GM12878 (cell line): ENCODE measurements around the gene NTM. TPM values are rescaled to one million over a fixed set of nuclear protein-coding genes. Genes with fewer than 3 reads are reported as not detected.

ENCODE experiments used
- ATAC-seq: fragments of 200-7000 bp; cut with Tn5 transposase; 3 replicates; pipeline ENCODE4 v1.9.1; 2020; ENCODE audit warnings: mild to moderate bottlenecking, moderate library complexity
- BruUV-seq: library from RNA; stranded (reverse); fragments of 400-500 nt; replicated peaks from 2 replicates; lab custom pipeline; 2021; lab: Mats Ljungman, UMichigan
- CTCF ChIA-PET: fragments of 300-600 bp; sonication (Branson Sonifier 250); formaldehyde crosslinking; extraction: SDS; loops from one replicate; lab custom pipeline; 2021; ENCODE audit warnings: inconsistent platforms; lab: Yijun Ruan, JAX
- POLR2A ChIA-PET: fragments of 350-600 bp; formaldehyde crosslinking; extraction: SDS; loops from one replicate; lab custom pipeline; 2021; ENCODE audit warnings: inconsistent platforms; lab: Charles Lee
- RAD21 ChIA-PET: fragments of 300-600 bp; sonication (Branson Sonifier 250); formaldehyde crosslinking; loops from one replicate; lab custom pipeline; 2023; ENCODE audit warnings: antibody characterized with exemption; ENCODE audit not compliant: unreplicated experiment; lab: Charles Lee
- SMC1A ChIA-PET: fragments of 300-600 bp; sonication (Branson Sonifier 250); formaldehyde crosslinking; loops from one replicate; lab custom pipeline; 2023; ENCODE audit not compliant: unreplicated experiment, uncharacterized antibody; lab: Charles Lee
- DNase-seq: peaks from one replicate; pipeline ENCODE4 v3.0.0-alpha.2; 2011; ENCODE audit warnings: low read depth, low spot score
- FAIRE-seq: peaks from 3 replicates; lab custom pipeline; 2011; peaks lifted over from hg19 to GRCh38; lab: Jason Lieb, UNC
- H2AFZ ChIP-seq: 2 replicates; pipeline ENCODE4 v1.6.0; 2011; ENCODE audit warnings: low read depth, low read length, control low read depth; ENCODE audit not compliant: control insufficient read depth
- H3K27ac ChIP-seq: 2 replicates; pipeline ENCODE4 v1.5.1; 2011; ENCODE audit warnings: control low read depth; ENCODE audit not compliant: control insufficient read depth, insufficient read depth
- H3K27me3 ChIP-seq, 2 experiments: replicated peaks in 1 of 2; 2 replicates each; pipeline versions ENCODE4 v1.6.0 to v1.6.1; 2011; ENCODE audit warnings: low read length in 1 of 2; ENCODE audit not compliant: control insufficient read depth in 2 of 2, insufficient read depth in 2 of 2
- H3K36me3 ChIP-seq, 2 experiments: 2 replicates each; pipeline ENCODE4 v1.5.1; 2011; ENCODE audit warnings: low read length in 1 of 2; ENCODE audit not compliant: control insufficient read depth in 2 of 2, insufficient read depth in 2 of 2
- H3K4me1 ChIP-seq: 2 replicates; pipeline ENCODE4 v1.6.1; 2011; ENCODE audit warnings: mild to moderate bottlenecking, low read length, moderate library complexity, mixed read lengths; ENCODE audit not compliant: control insufficient read depth, insufficient read depth
- H3K4me2 ChIP-seq: 2 replicates; pipeline ENCODE4 v1.6.0; 2011; ENCODE audit warnings: control low read depth; ENCODE audit not compliant: control insufficient read depth, insufficient read depth
- H3K4me3 ChIP-seq: fragments of 200-600 bp; sonication (generic); 2 replicates; pipeline ENCODE4 v1.5.1; 2016
- H3K79me2 ChIP-seq: 2 replicates; pipeline ENCODE4 v1.6.0; 2011; ENCODE audit warnings: low read length; ENCODE audit not compliant: control insufficient read depth, insufficient read depth
- H3K9ac ChIP-seq: 2 replicates; pipeline ENCODE4 v1.8.0; 2011; ENCODE audit warnings: low read length, control low read depth, mixed read lengths; ENCODE audit not compliant: control insufficient read depth, insufficient read depth
- H3K9me3 ChIP-seq: replicated peaks from 3 replicates; pipeline ENCODE4 v1.5.1; 2011; ENCODE audit warnings: mild to moderate bottlenecking, low read length; ENCODE audit not compliant: control insufficient read depth, insufficient read depth
- H4K20me1 ChIP-seq: 2 replicates; pipeline ENCODE4 v1.6.0; 2011; ENCODE audit not compliant: control insufficient read depth, insufficient read depth
- PML ChIP-seq: IDR thresholded peaks from 2 replicates; pipeline ENCODE4 v1.6.1; 2012; ENCODE audit warnings: low read length, inconsistent platforms
- SMC3 ChIP-seq: IDR thresholded peaks from 2 replicates; pipeline ENCODE4 v1.6.1; 2011; ENCODE audit warnings: low read length, improper control_type of control experiment, borderline replicate concordance
- YBX1 ChIP-seq: fragments of 450-650 bp; IDR thresholded peaks from 2 replicates; pipeline ENCODE4 v1.6.1; 2016; ENCODE audit warnings: antibody characterized with exemption
- ZNF217 ChIP-seq: fragments of 450-650 bp; IDR thresholded peaks from 2 replicates; pipeline ENCODE4 v1.6.1; 2017; ENCODE audit warnings: antibody characterized with exemption, mild to moderate bottlenecking
- WGBS: methylation state at CpG from one replicate; pipeline ENCODE4 v1.1.6; 2016; ENCODE audit warnings: low lambda C conversion rate; ENCODE audit not compliant: insufficient replicate concordance, insufficient coverage; ENCODE audit errors: missing lambda C conversion rate; 5-methylcytosine and 5-hydroxymethylcytosine counted together
- in situ Hi-C: fragments of 300-500 bp; cut with MboI; formaldehyde crosslinking; loops from 9 replicates; pipeline ENCODE4 v1.14.3; 2018; ENCODE audit warnings: mixed read lengths
- intact Hi-C: fragments of 100-400 bp; cut with micrococcal nuclease; formaldehyde crosslinking; loops from one replicate; pipeline ENCODE4 v1.14.2; 2022; ENCODE audit not compliant: unreplicated experiment
- polyA plus RNA-seq, 11 experiments: library from polyadenylated mRNA; depleted of rRNA in 4 of 11; unstranded in 6 of 11; stranded (reverse) in 5 of 11; fragments of >200 nt; fragmentation: Nextera tagmentation in 4 of 11; fragmentation: Illumina TruSeq in 1 of 11; extraction: Ambion mirVana in 4 of 11; extraction: Trizol in 1 of 11; gene quantifications; 1 replicate in 1 of 11; 2 replicates in 10 of 11; pipeline versions ENCODE4 v1.2.1 to v1.2.3, GENCODE V29; 2011 to 2016; ENCODE audit warnings: inconsistent platforms in 2 of 11, missing spikeins in 2 of 11, low read depth in 1 of 11
- total RNA-seq, 4 experiments: library from RNA; depleted of rRNA in 3 of 4; stranded (reverse); fragments of >200 nt in 3 of 4; fragmentation: Illumina TruSeq in 1 of 4; extraction: Trizol in 1 of 4; gene quantifications; 2 replicates each; pipeline versions ENCODE4 v1.2.1 to v1.2.3, GENCODE V29; 2013 to 2021
- TF ChIP-seq, protein P1 (sequence below): IDR thresholded peaks from 2 replicates; pipeline ENCODE4 v1.6.1; 2011; ENCODE audit warnings: low read depth, mild to moderate bottlenecking, low read length, moderate library complexity, borderline replicate concordance; ENCODE audit errors: extremely low read depth
- TF ChIP-seq, protein P2 (sequence below): IDR thresholded peaks from 2 replicates; pipeline ENCODE4 v1.6.1; 2012; ENCODE audit warnings: low read depth, low read length, improper control_type of control experiment

NTM gene
- total and polyA plus RNA-seq, 10 of the 15 experiments (the other 5 are each of a cell fraction or from before 2014, with no cell fraction given) = not detected

DNA sequence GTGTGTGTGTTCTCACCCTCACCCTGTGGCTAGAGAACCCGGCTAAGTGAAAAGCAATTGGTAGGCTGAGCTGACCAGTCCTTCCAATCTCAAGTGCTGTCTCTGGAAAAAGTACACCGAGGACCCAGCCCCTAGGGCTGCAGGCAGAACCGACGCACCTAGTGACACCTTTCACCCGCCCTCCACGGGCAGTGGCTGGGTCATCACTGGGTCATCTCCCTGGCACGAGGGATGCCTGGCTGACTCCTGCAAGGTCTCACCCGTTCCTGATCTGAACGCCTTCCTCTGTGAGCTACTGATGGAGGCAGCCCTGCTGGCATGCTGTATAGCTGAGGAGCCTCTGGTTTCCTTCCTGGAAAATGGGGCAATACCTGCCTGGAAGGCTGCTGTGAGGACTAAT lies 311.5 kb downstream of the NTM start:
- ATAC-seq = no peak
- in situ Hi-C loops = no loop called here

DNA sequence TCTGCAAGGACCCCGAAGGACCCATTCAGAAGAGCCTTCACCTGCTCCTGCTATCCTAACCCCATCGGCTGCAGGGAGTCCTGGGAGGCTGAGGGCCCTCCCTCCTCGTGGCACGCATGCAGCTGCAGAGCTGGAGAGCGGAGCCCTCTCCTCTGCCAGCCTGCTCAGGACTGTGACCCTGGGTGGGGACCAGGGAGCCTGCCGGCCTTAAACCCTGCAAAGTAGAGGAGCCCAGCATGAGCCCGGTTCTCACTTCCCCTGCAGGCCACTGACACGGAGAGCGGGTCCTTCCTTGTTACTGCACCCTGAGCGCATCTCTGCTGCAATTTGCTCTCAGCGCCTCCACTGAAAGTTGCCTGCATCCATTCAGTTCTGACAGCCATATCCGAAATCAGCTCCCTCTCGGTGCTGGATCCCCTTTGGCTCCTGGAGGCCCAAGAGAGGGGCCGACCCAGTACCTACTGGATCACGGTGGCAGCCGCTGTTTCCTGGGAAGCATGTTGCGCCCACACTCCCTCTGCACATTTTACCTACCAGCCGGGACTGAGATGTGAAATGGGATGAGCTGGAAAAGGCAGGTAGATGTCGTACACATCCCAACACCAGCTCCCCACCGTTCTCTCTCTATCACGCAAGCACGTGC lies 312.1 kb downstream of the NTM start:
- intact Hi-C loops = no loop called here

More for the DNA sequence above, 311.5 kb downstream of the NTM start:
- FAIRE-seq (no peak), DNase-seq (no peak)
- H3K79me2 ChIP-seq = no peaks in the 10 kb centered on the region
- ChIA-PET CTCF (no interaction called here), SMC1A (no interaction called here), POLR2A (no interaction called here), RAD21 (no interaction called here)
- no peak overlapping the region for H3K4me3 ChIP-seq
- WGBS = 59% methylated on average over 9 of the region's 9 CpGs
- no peaks in the 10 kb centered on the region for H3K36me3 ChIP-seq
- H3K9me3 ChIP-seq = no peaks in the 10 kb centered on the region
- H3K4me1 ChIP-seq = no peaks in the 10 kb centered on the region
- no peak overlapping the region for H3K9ac ChIP-seq
- H3K27me3 ChIP-seq = no peaks in the 10 kb centered on the region; a peak in 2 of 4 replicates
- no peak overlapping the region for H2AFZ ChIP-seq
- no peak overlapping the region for H3K27ac ChIP-seq
- H3K4me2 ChIP-seq = no peak overlapping the region
- H4K20me1 ChIP-seq = no peaks in the 10 kb centered on the region
- intact Hi-C loops = no loop called here
- TF ChIP-seq, protein P1, sequence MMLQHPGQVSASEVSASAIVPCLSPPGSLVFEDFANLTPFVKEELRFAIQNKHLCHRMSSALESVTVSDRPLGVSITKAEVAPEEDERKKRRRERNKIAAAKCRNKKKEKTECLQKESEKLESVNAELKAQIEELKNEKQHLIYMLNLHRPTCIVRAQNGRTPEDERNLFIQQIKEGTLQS = no peak
- no TSS peak for BruUV-seq

More for the DNA sequence above, 312.1 kb downstream of the NTM start:
- CTCF ChIA-PET = no interaction called here
- DNase-seq (no peak), FAIRE-seq (no peak), ATAC-seq (no peak)
- Histone ChIP-seq H3K9ac (no peak overlapping the region), H2AFZ (no peak overlapping the region), H3K4me2 (no peak overlapping the region), H3K9me3 (no peaks in the 10 kb centered on the region), H3K4me3 (no peak overlapping the region), H4K20me1 (no peaks in the 10 kb centered on the region), H3K4me1 (no peaks in the 10 kb centered on the region), H3K27ac (no peak overlapping the region), H3K36me3 (no peaks in the 10 kb centered on the region), H3K27me3 (no peaks in the 10 kb centered on the region; a peak in 2 of 4 replicates), H3K79me2 (no peaks in the 10 kb centered on the region)
- POLR2A ChIA-PET = no interaction called here
- RAD21 ChIA-PET = no interaction called here
- SMC1A ChIA-PET = no interaction called here
- WGBS = 45% methylated on average over 22 of the region's 22 CpGs
- in situ Hi-C loops = no loop called here
- TF ChIP-seq SMC3 (no peak), PML (no peak), ZNF217 (no peak), YBX1 (no peak)
- TF ChIP-seq, protein P2, sequence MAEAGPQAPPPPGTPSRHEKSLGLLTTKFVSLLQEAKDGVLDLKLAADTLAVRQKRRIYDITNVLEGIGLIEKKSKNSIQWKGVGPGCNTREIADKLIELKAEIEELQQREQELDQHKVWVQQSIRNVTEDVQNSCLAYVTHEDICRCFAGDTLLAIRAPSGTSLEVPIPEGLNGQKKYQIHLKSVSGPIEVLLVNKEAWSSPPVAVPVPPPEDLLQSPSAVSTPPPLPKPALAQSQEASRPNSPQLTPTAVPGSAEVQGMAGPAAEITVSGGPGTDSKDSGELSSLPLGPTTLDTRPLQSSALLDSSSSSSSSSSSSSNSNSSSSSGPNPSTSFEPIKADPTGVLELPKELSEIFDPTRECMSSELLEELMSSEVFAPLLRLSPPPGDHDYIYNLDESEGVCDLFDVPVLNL = no peak
- no TSS peak for BruUV-seq
